NCI-H2081 (cell line): ENCODE measurements around the gene ZNFX1.
"Not testable (repeated sequence)": the region's sequence is repeated elsewhere in the genome, so short reads cannot be mapped to it uniquely, and the experiment has no call there.

ENCODE experiments used
- DNase-seq, 2 experiments: peaks; one replicate each; lab custom pipeline; 2025; lab: John Stamatoyannopoulos, UW

The ZNFX1 gene

GRCh38 chr20:49210101-49210756 lies 67.6 kb downstream of the ZNFX1 start:
- no peak for DNase-seq

- no peak for DNase-seq
Measured at GRCh38 chr20:49207076-49207475, 70.8 kb downstream of the ZNFX1 start.

- DNase-seq = no peak
Measured at GRCh38 chr20:49203746-49204145, 74.1 kb downstream of the ZNFX1 start.

GRCh38 chr20:49203011-49203410 lies 74.8 kb downstream of the ZNFX1 start:
- DNase-seq = no peak

GRCh38 chr20:49199729-49200293 lies 78.0 kb downstream of the ZNFX1 start:
- no peak for DNase-seq

- not testable (repeated sequence) for DNase-seq
Measured at GRCh38 chr20:49192944-49193518, 84.8 kb downstream of the ZNFX1 start.
